ENCODE measurements around the gene TPO.
"Not testable (repeated sequence)": the region's sequence is repeated elsewhere in the genome, so short reads cannot be mapped to it uniquely, and the experiment has no call there.

TPO gene

GRCh38 chr2:1552611-1553010, 139.3 kb downstream of the TPO start:
- no peak for DNase-seq

- DNase-seq = no peak
Observed at GRCh38 chr2:1553671-1554295, 140.5 kb downstream of the TPO start.

DNA sequence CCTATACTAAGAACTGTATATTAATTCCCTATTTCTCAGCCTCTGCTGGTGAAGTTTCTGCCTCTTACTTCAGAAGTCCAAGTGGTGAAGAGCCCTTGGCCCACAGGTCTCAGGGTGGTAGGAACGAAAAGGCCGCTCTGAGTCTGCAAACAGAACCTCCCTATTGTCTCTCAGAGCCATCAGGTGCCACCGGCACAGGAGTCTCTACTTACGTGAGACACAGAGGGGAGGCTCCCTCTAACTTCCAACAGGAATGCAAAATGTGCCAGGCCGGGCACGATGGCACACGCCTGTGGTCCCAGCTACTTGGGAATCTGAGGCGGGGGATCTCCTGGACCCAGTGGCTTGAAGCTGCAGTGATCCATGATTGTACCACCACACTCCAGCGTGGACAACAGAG, 143.0 kb downstream of the TPO start:
- DNase-seq = no peak

- no peak for DNase-seq
Observed at GRCh38 chr2:1556776-1557466, 143.7 kb downstream of the TPO start.

DNA sequence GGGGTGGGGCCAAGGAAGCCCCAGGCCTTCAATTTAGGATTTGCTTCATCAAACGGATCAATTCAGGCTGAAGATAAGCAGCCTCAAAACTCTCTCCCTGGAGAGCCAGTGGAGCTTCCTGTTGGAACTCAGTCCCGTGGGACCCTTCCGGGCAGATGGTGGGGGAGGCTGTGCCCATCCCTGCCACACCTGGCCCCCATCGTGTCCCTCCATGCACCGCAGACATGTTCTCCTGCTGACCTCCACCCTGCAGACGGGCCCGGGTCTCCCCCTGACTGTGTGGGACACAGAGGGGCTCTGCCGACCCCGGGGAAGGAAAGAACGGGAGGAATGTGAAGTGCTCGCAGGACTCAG, 144.2 kb downstream of the TPO start:
- no peak for DNase-seq

GRCh38 chr2:1559589-1560175, 146.4 kb downstream of the TPO start:
- no peak for DNase-seq

- DNase-seq = peak in 3 of 58 donors; percentile 10 to 29 (median 11)
Observed at GRCh38 chr2:1561259-1561658, 148.0 kb downstream of the TPO start.

- DNase-seq = no peak
Observed at GRCh38 chr2:1561811-1562421, 148.7 kb downstream of the TPO start.

DNA sequence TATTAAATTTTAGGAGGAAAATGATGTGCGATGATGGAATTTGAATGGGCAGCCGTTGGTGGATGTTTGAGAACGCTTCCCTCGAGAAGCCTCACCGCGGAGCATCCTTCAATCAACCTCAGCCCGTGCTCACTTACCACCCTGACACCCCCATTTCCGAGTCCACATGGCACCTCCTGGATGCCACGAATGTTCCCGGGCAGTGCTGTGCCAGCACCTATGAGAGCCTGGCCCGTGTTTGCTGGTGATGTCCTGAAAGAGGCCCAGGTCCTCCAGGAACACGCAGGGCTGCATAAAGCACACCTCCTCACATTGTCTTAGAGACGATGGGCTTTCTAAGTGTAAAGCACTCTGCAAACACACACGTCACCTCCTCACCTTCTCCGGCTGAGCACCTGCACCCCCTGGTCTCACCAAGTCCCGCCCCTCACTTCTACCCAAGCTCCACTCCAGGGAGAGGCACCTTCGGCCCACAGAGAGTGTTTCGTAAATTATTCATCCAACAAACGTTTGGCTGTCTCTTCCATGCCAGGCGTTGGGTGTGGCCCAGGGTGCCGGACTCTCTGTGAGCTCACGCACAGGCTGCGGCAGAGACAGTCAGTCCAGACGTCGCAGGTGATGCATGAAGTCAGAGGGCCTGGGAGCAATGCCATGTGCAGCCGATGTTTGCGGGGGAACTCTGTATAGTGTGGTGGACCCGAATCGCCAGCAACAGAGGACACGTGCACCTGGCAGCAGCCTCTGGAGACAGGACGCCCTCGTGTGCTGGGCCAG, 150.0 kb downstream of the TPO start:
- DNase-seq = no peak

- DNase-seq = no peak
Observed at GRCh38 chr2:1563943-1564891, 151.0 kb downstream of the TPO start.

GRCh38 chr2:1567556-1568344, 154.5 kb downstream of the TPO start:
- DNase-seq = no peak

- not testable (repeated sequence) for DNase-seq
Observed at GRCh38 chr2:1568345-1568668, 155.0 kb downstream of the TPO start.

DNA sequence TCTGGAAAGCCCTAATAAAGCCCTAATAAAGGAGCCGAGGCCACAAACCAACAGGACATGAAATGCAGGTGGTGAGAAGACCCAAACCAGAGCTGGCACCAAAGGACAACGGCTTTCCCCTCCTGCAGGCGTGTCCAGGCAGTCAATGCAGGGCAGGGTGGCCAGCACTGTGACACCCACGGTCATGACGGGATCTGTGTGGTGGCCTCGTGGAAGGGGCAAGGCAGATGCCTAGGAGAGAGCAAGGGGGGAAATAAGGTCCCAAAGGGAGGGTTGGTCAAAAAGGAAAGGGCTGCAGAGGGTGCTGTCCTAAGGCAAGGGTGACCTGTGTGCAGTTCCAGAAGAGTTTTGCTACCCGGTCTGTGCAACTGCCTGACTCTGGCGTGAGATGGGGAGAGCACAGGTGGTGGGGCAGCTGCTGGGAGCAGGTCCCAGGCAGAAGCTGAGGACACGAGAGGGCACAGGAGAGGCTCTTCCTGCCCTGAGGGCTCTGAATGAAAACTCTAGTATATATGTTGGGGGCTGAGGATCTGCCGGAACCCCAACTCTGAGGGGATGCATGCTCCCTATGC, 156.7 kb downstream of the TPO start:
- no peak for DNase-seq

GRCh38 chr2:1571477-1572417, 158.5 kb downstream of the TPO start:
- DNase-seq = no peak

DNA sequence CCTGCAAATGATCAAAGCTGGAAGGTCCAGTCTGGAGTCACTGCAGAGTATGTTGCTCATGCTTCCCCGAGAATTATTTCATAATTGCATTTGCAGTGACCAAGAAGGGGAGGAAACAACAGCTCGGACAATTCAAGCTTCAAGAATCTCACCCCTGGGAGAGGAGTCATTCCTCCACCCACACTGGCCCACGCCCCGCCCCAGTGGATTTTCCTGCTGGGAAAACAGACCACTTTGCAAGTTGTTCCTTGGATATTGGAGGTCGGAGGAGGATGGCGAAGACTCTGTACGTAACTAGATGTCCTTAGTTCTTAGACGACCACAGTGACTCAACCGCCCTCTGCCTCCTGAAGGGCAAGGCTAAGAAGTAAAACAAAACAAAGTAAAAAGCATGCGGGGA, 159.4 kb downstream of the TPO start:
- DNase-seq = no peak

DNA sequence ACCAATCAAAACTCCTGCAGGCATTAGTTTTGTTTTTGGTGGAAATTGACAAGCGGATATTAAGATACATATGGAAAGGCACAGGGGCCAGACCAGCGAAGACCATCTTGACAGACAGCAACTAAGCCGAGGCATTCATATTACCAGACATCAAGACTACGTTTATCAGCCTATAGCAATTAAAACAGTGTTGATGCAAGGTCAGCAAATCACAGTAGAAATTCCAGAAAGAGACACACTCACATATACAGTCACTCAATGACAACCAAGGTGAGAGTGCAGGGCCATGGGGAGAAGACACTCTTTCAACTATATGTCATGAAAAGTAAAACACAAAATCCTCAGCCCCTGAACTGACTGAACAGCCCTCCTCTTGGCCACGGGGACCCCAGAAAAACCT, 164.6 kb downstream of the TPO start:
- no peak for DNase-seq

- DNase-seq = not testable (repeated sequence)
Observed at GRCh38 chr2:1581257-1581964, 168.1 kb downstream of the TPO start.

Data from anterior cingulate cortex (tissue), 58 donors.